Glutamatergic neuron (in vitro differentiated cells): ENCODE results near the gene ARIH2. TPM values are rescaled to one million over a fixed set of nuclear protein-coding genes. Genes with fewer than 3 reads are reported as not detected.

ENCODE experiments used
- DNase-seq: peaks from one replicate; pipeline ENCODE4 v3.0.0; 2022
- H3K27ac Mint-ChIP-seq: one replicate; pipeline ENCODE4 v1.8.0; 2020; ENCODE audit warnings: mild to moderate bottlenecking, mixed read lengths, inconsistent platforms; ENCODE audit not compliant: unreplicated experiment
- H3K27me3 Mint-ChIP-seq: one replicate; pipeline ENCODE4 v1.8.0; 2020; ENCODE audit warnings: mild to moderate bottlenecking, moderate library complexity, mixed read lengths, inconsistent platforms; ENCODE audit not compliant: unreplicated experiment
- H3K36me3 Mint-ChIP-seq: one replicate; pipeline ENCODE4 v1.8.0; 2020; ENCODE audit warnings: mild to moderate bottlenecking, mixed read lengths, inconsistent platforms; ENCODE audit not compliant: unreplicated experiment
- H3K4me1 Mint-ChIP-seq: one replicate; pipeline ENCODE4 v1.8.0; 2020; ENCODE audit warnings: mild to moderate bottlenecking, low read depth, mixed read lengths, inconsistent platforms; ENCODE audit not compliant: unreplicated experiment
- H3K4me3 Mint-ChIP-seq: one replicate; pipeline ENCODE4 v1.8.0; 2020; ENCODE audit warnings: mild to moderate bottlenecking, mixed read lengths, inconsistent platforms; ENCODE audit not compliant: unreplicated experiment
- H3K9me3 Mint-ChIP-seq: one replicate; pipeline ENCODE4 v1.8.0; 2020; ENCODE audit warnings: mild to moderate bottlenecking, moderate library complexity, mixed read lengths, inconsistent platforms; ENCODE audit not compliant: unreplicated experiment
- total RNA-seq: library from RNA; stranded (reverse); fragmentation: NEBNext Ultra II Directional; extraction: Animal tissue kit (Norgen Biotek cat#: 25700); gene quantifications from one replicate; pipeline ENCODE4 v1.2.1, GENCODE V29; 2021; ENCODE audit not compliant: unreplicated experiment
- TF ChIP-seq, protein P1 (sequence below): fragments of 200-600 bp; sonication (generic); IDR thresholded peaks from one replicate; pipeline ENCODE4 v1.5.0; 2021; ENCODE audit not compliant: partially characterized antibody, unreplicated experiment

ARIH2 gene
- total RNA-seq, 1 donor from 2014 or later: 74.6 TPM

DNA sequence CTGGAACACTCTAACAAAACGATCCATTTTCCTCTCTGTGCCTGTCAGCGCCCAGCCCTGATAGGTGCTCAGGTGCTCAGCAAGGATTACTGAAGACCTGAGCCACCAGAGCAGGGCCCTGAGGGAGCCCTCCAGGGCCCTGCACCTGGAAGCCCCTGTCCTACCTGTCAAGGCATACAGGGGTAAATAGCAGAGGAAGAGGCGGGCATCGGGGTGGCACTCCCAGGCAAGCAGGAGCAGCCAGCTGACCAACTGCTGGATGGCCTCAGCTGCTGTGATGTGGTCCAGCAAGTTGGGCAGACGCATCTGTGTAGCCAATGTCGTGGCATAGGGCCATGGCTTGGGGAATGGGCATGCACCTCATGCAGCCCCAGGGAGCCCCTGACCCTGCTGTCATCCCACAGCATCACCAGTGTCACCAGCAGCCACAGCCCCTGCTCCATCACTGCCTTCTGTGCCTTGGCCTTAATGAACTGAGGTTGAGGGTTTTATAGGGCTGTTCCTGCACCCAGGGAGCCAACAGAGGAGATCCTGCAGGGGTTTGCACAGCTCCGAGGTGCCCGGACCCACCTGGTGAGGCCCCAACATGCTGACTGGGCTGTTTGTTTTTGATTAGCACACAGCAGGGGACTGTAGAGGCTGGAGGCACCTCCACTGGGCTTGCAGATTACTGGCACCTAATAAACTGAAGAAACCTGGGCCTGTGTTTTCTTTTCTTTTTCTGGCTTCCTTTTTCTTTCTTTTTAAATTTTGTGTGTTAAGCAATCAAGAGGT lies 80.6 kb downstream of the ARIH2 start:
- no peak for DNase-seq
- Mint-ChIP-seq H3K27ac (no peak overlapping the region), H3K27me3 (peaks cover 5% of the 10 kb centered on the region), H3K4me3 (no peak overlapping the region), H3K9me3 (no peaks in the 10 kb centered on the region), H3K4me1 (peaks cover 3% of the 10 kb centered on the region), H3K36me3 (no peaks in the 10 kb centered on the region)
- TF ChIP-seq, protein P1, sequence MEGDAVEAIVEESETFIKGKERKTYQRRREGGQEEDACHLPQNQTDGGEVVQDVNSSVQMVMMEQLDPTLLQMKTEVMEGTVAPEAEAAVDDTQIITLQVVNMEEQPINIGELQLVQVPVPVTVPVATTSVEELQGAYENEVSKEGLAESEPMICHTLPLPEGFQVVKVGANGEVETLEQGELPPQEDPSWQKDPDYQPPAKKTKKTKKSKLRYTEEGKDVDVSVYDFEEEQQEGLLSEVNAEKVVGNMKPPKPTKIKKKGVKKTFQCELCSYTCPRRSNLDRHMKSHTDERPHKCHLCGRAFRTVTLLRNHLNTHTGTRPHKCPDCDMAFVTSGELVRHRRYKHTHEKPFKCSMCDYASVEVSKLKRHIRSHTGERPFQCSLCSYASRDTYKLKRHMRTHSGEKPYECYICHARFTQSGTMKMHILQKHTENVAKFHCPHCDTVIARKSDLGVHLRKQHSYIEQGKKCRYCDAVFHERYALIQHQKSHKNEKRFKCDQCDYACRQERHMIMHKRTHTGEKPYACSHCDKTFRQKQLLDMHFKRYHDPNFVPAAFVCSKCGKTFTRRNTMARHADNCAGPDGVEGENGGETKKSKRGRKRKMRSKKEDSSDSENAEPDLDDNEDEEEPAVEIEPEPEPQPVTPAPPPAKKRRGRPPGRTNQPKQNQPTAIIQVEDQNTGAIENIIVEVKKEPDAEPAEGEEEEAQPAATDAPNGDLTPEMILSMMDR: no peak

DNA sequence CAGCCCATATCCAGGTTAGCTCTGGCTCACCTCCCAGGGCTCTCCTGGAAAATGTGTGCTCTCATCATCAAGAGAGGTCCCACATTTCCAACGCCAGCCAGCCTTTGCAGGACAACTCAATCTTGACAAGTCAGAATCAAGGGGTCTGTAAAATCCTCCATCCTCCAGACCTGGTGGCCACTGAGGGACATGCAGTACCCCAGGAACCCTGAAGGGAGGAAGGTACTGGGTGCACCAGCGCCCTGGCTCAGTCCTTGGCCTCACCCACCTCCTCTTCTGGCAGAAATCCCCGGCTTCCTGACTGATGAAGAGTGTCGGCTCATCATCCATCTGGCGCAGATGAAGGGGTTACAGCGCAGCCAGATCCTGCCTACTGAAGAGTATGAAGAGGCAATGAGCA lies 82.5 kb downstream of the ARIH2 start:
- Mint-ChIP-seq H3K4me3 (no peak overlapping the region), H3K36me3 (no peaks in the 10 kb centered on the region), H3K4me1 (peaks cover 3% of the 10 kb centered on the region), H3K9me3 (no peaks in the 10 kb centered on the region), H3K27ac (no peak overlapping the region), H3K27me3 (no peaks in the 10 kb centered on the region)
- TF ChIP-seq, protein P1: no peak
- no peak for DNase-seq

DNA sequence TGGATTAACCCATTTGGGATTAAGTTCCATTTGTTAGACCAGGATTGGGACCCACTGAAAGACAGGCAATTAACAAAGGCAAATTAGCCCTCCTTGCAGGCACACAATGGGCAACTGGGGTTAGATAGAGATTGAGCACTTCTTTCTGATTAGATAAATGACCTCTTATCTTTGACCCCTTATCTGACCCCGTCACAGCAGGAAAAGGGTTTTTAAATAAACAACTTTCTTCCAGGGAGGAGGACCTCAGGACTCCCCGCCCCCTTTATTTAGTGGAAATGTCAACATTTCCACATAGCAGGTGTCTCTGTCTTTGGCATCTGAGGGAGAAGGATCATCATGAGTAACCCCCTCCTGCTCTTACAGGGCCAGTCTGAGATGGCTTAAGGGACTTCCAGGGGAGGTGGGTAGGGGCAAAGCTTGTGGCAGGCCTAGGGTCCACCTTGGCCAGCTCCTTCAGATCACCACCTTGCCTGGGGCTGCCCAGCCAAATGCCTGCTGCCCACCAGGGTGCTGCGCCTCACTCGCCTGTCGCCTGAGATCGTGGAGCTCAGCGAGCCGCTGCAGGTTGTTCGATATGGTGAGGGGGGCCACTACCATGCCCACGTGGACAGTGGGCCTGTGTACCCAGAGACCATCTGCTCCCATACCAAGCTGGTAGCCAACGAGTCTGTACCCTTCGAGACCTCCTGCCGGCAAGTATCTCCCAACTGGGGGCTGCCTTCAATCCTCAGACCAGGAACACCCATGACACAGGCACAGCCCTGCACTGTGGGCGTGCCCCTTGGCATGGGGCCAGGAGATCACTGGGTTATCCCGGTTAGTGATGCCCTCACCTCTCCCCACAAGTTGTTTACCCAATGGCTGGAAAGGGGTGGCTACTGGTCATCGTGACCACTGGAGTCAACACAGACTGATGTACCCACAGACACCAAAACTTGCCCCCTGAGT lies 86.0 kb downstream of the ARIH2 start:
- peaks cover 10% of the 10 kb centered on the region for H3K4me1 Mint-ChIP-seq
- TF ChIP-seq, protein P1: no peak
- peaks cover 3% of the 10 kb centered on the region for H3K27me3 Mint-ChIP-seq
- no peak for DNase-seq
- no peak overlapping the region for H3K4me3 Mint-ChIP-seq
- no peak overlapping the region for H3K27ac Mint-ChIP-seq
- H3K36me3 Mint-ChIP-seq: no peaks in the 10 kb centered on the region
- H3K9me3 Mint-ChIP-seq: peaks cover 5% of the 10 kb centered on the region

DNA sequence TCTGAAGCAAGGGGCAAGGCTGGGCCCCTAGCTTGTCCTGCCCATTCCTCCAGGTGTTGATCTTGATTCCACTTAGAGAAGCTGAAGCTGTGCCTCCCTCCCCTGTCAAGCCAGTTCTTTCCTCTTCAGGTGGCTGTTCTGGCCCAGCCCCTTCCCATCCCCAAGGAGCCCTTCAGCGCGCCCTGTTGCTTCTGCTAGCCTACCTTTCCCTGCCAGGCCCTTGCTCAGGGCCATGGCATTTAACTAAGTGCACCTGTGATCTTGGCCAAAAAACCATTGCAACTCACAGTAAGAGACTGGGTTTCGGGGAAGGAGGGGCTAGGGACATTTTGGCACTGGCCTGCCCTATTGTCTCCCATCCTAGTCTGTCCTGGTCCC lies 86.7 kb downstream of the ARIH2 start:
- Mint-ChIP-seq H3K4me1 (peaks cover 7% of the 10 kb centered on the region), H3K27me3 (peaks cover 3% of the 10 kb centered on the region), H3K36me3 (no peaks in the 10 kb centered on the region), H3K27ac (no peak overlapping the region), H3K9me3 (peaks cover 5% of the 10 kb centered on the region), H3K4me3 (no peak overlapping the region)
- TF ChIP-seq, protein P1: no peak
- no peak for DNase-seq
